B cell (primary cell): ENCODE results near the gene TRAPPC2. TPM values are rescaled to one million over a fixed set of nuclear protein-coding genes. Genes with fewer than 3 reads are reported as not detected.

Source experiments
- ATAC-seq: fragments of 200-7000 bp; cut with Tn5 transposase; one replicate; pipeline ENCODE4 v1.10.0; 2021; ENCODE audit warnings: low read depth, mild to moderate bottlenecking, moderate number of reproducible peaks, moderate library complexity
- CTCF ChIA-PET: fragments of 350-600 bp; sonication (Branson Sonifier 250); formaldehyde crosslinking; loops from one replicate; lab custom pipeline; 2021; ENCODE audit warnings: antibody characterized with exemption, inconsistent platforms; lab: Charles Lee
- POLR2A ChIA-PET: fragments of 350-600 bp; sonication (Branson Sonifier 250); formaldehyde crosslinking; loops from one replicate; lab custom pipeline; 2021; ENCODE audit warnings: antibody characterized with exemption; lab: Charles Lee
- DNase-seq: peaks from one replicate; pipeline ENCODE4 v3.0.0; 2013
- H2AFZ ChIP-seq: 2 replicates; pipeline ENCODE4 v1.6.1; 2012; ENCODE audit warnings: mild to moderate bottlenecking, low read depth, low read length; ENCODE audit not compliant: insufficient read depth, poor library complexity, severe bottlenecking
- H3K27ac ChIP-seq, 2 donors: 1 replicate in 1 of 2; 2 replicates in 1 of 2; pipeline ENCODE4 v1.5.1; 2012 to 2013; ENCODE audit warnings: low read length in 2 of 2, mild to moderate bottlenecking in 2 of 2, moderate library complexity in 1 of 2
- H3K27me3 ChIP-seq, 4 experiments: fragments of 200-600 bp in 1 of 4; sonication (generic) in 1 of 4; replicated peaks in 1 of 4; 1 replicate in 2 of 4; 2 replicates in 2 of 4; pipeline versions ENCODE4 v1.6.1 to v1.7.0; 2013 to 2016; ENCODE audit warnings: low read length in 3 of 4, mild to moderate bottlenecking in 2 of 4, mixed read lengths in 1 of 4, moderate library complexity in 1 of 4; ENCODE audit not compliant: insufficient read depth in 4 of 4, control insufficient read depth in 3 of 4; ENCODE audit errors: control extremely low read depth in 1 of 4
- H3K36me3 ChIP-seq, 2 experiments: replicated peaks in 1 of 2; 1 replicate in 1 of 2; 2 replicates in 1 of 2; pipeline versions ENCODE4 v1.6.1 to v1.7.1; 2013; ENCODE audit warnings: low read length in 1 of 2; ENCODE audit not compliant: insufficient read depth in 2 of 2, control insufficient read depth in 1 of 2; ENCODE audit errors: control extremely low read depth in 1 of 2, extremely low read depth in 1 of 2
- H3K4me1 ChIP-seq, 2 donors: fragments of 200-600 bp in 1 of 2; sonication (generic) in 1 of 2; 1 replicate in 1 of 2; 2 replicates in 1 of 2; pipeline versions ENCODE4 v1.5.1 to v1.6.1; 2013 to 2017; ENCODE audit warnings: low read length in 2 of 2; ENCODE audit not compliant: control insufficient read depth in 2 of 2, insufficient read depth in 2 of 2
- H3K4me2 ChIP-seq: replicated peaks from 2 replicates; pipeline ENCODE3; 2012; ENCODE audit warnings: mild to moderate bottlenecking, low read depth, low read length; ENCODE audit not compliant: poor library complexity, severe bottlenecking
- H3K4me3 ChIP-seq, 5 experiments: fragments of 200-600 bp in 1 of 5; sonication (generic) in 1 of 5; 1 replicate in 3 of 5; 2 replicates in 2 of 5; pipeline versions ENCODE4 v1.5.1 to v1.7.0; 2011 to 2016; ENCODE audit warnings: low read length in 4 of 5, mild to moderate bottlenecking in 4 of 5, low read depth in 2 of 5, control low read depth in 1 of 5, moderate library complexity in 1 of 5; ENCODE audit not compliant: insufficient read depth in 1 of 5; ENCODE audit errors: control extremely low read depth in 1 of 5, extremely low read depth in 1 of 5
- H3K79me2 ChIP-seq: fragments of 200-600 bp; sonication (generic); one replicate; pipeline ENCODE4 v1.6.0; 2016; ENCODE audit warnings: low read length; ENCODE audit not compliant: control insufficient read depth, insufficient read depth
- H3K9ac ChIP-seq: fragments of 200-600 bp; sonication (generic); 2 replicates; pipeline ENCODE4 v1.6.1; 2017; ENCODE audit warnings: mild to moderate bottlenecking, low read length, moderate library complexity
- H3K9me3 ChIP-seq, 3 donors: one replicate each; pipeline versions ENCODE4 v1.6.1 to v1.7.1; 2013; ENCODE audit warnings: low read length in 2 of 3; ENCODE audit not compliant: control insufficient read depth in 2 of 3, insufficient read depth in 1 of 3; ENCODE audit errors: control extremely low read depth in 1 of 3
- H4K20me1 ChIP-seq: 2 replicates; pipeline ENCODE4 v1.6.0; 2012; ENCODE audit warnings: mild to moderate bottlenecking, low read length; ENCODE audit not compliant: insufficient read depth, control insufficient read depth, poor library complexity, severe bottlenecking
- H3K27ac Mint-ChIP-seq: one replicate; pipeline ENCODE4 v1.8.0; 2021; ENCODE audit warnings: mixed read lengths
- H3K27me3 Mint-ChIP-seq: one replicate; pipeline ENCODE4 v1.8.0; 2021; ENCODE audit warnings: mixed read lengths
- H3K4me1 Mint-ChIP-seq: one replicate; pipeline ENCODE4 v1.8.0; 2021; ENCODE audit warnings: mixed read lengths
- H3K4me3 Mint-ChIP-seq: one replicate; pipeline ENCODE4 v1.8.0; 2021; ENCODE audit warnings: mixed read lengths
- H3K9me3 Mint-ChIP-seq: one replicate; pipeline ENCODE4 v1.8.0; 2022; ENCODE audit warnings: mixed read lengths; ENCODE audit not compliant: insufficient read depth
- CTCF ChIP-seq: fragments of 200-600 bp; IDR thresholded peaks from one replicate; pipeline ENCODE4 v1.8.0; 2022; ENCODE audit warnings: antibody characterized with exemption, mild to moderate bottlenecking
- EZH2 ChIP-seq: IDR thresholded peaks from 2 replicates; pipeline ENCODE4 v1.6.1; 2012; ENCODE audit warnings: borderline replicate concordance, low read depth, mild to moderate bottlenecking, moderate library complexity, low read length; ENCODE audit not compliant: insufficient read depth, poor library complexity, severe bottlenecking
- intact Hi-C: fragments of 100-400 bp; cut with micrococcal nuclease; formaldehyde crosslinking; loops from one replicate; pipeline ENCODE4 v1.10.0; 2022
- polyA plus RNA-seq: library from polyadenylated mRNA; depleted of rRNA; stranded (reverse); fragments of >200 nt; gene quantifications from 2 replicates; pipeline ENCODE4 v1.2.3, GENCODE V29; 2012
- total RNA-seq, 2 donors: library from RNA; stranded (reverse); fragments of 120-200 nt in 1 of 2; gene quantifications; 1 replicate in 1 of 2; 2 replicates in 1 of 2; pipeline versions ENCODE4 v1.2.3 to v1.2.4, GENCODE V29; 2013 to 2022

The TRAPPC2 gene
- total and polyA plus RNA-seq, 2 donors (not counting 1 experiment from before 2014, with no cell fraction given), result 27.0 to 28.0 TPM

GRCh38 chrX:13676885-13677284 lies 57.5 kb downstream of the TRAPPC2 start:
- TF ChIP-seq CTCF (no peak), EZH2 (no peak)
- Histone ChIP-seq H4K20me1 (no peaks in the 10 kb centered on the region), H3K79me2 (no peaks in the 10 kb centered on the region), H3K27me3 (no peaks in the 10 kb centered on the region), H3K4me2 (no peak overlapping the region), H3K27ac (no peak overlapping the region), H3K9ac (no peak overlapping the region), H3K4me1 (no peaks in the 10 kb centered on the region), H3K9me3 (no peaks in the 10 kb centered on the region), H3K4me3 (no peak overlapping the region), H2AFZ (no peak overlapping the region), H3K36me3 (no peaks in the 10 kb centered on the region)
- Mint-ChIP-seq H3K27ac (no peak overlapping the region), H3K4me1 (peaks cover 6% of the 10 kb centered on the region), H3K9me3 (no peaks in the 10 kb centered on the region), H3K4me3 (no peak overlapping the region), H3K27me3 (no peaks in the 10 kb centered on the region)
- POLR2A ChIA-PET, result no interaction called here
- ATAC-seq, result no peak
- CTCF ChIA-PET, result interaction anchor here (1.2 kb wide), 1 partner anchor 104 kb away, joined by 3 read pairs; no protein-coding TSS in a partner anchor
- DNase-seq, result no peak
- intact Hi-C loops, result no loop called here

- intact Hi-C loops, result no loop called here
- H3K4me1 ChIP-seq, result no peaks in the 10 kb centered on the region
- H3K27ac ChIP-seq, result no peak overlapping the region
- H3K27me3 ChIP-seq, result no peaks in the 10 kb centered on the region
- peaks cover 0 to 5% of the 10 kb centered on the region in 2 experiments for H3K36me3 ChIP-seq
- no peak overlapping the region for H3K27ac Mint-ChIP-seq
- no peak overlapping the region for H3K4me3 Mint-ChIP-seq
- H3K4me3 ChIP-seq, result no peak overlapping the region
- no peaks in the 10 kb centered on the region for H3K79me2 ChIP-seq
- TF ChIP-seq CTCF (no peak), EZH2 (no peak)
- H4K20me1 ChIP-seq, result no peaks in the 10 kb centered on the region
- no peak overlapping the region for H3K9ac ChIP-seq
- DNase-seq (no peak), ATAC-seq (no peak)
- POLR2A ChIA-PET, result no interaction called here
- H3K9me3 Mint-ChIP-seq, result no peaks in the 10 kb centered on the region
- H2AFZ ChIP-seq, result no peak overlapping the region
- no peak overlapping the region for H3K4me2 ChIP-seq
- CTCF ChIA-PET, result no interaction called here
- peaks cover 21% of the 10 kb centered on the region for H3K4me1 Mint-ChIP-seq
- no peaks in the 10 kb centered on the region for H3K27me3 Mint-ChIP-seq
- no peaks in the 10 kb centered on the region for H3K9me3 ChIP-seq
These were observed 61.4 kb downstream of the TRAPPC2 start for GRCh38 chrX:13673016-13673415.
